Stimulated activated CD8-positive, alpha-beta memory T cell treated with anti-CD3 and anti-CD28 coated beads, Interleukin-2, amount 100 ng/mL, for 48 hours (primary cell): Measurements from ENCODE around the gene PRKCH.

Experiments
- DNase-seq, 2 donors: peaks; one replicate each; pipeline ENCODE4 v3.0.0-alpha.2; 2020; ENCODE audit warnings: low read depth in 2 of 2

Gene PRKCH

GRCh38 chr14:61364243-61364642 lies 42.9 kb downstream of the PRKCH start:
- DNase-seq: no peak

GRCh38 chr14:61365667-61366212 lies 44.4 kb downstream of the PRKCH start:
- DNase-seq: no peak

DNA sequence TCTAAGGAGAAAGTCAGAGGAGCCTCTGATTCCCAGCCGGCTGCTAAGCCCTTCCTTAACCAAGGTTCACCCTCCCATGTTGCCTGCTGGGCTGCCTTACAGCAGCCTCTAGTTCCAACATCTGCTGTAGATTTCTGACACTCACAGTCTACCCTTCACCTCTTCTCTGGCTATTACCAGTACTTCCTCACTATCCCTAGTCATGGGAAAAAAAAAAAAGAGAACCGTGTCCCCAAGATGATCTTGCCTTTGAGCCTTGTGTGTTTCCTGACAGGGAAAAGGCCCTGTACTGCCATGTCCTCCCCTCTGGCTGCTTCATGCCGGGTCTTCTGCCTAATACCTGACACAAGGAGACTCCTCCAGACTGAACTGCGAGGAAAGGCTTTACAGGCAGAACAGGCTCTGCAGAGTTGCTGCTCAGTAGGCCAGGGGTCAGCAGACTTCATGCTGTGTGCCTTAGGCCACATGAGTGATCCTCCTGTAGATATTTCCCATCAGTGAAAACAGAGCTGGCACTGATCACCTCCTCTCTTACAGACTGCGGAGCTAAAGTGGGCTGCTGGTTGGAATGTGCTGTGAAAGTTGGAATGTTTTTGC lies 46.8 kb downstream of the PRKCH start:
- no peak for DNase-seq

- no peak for DNase-seq
These were observed 47.5 kb downstream of the PRKCH start for GRCh38 chr14:61368781-61369453.

GRCh38 chr14:61369454-61369810 lies 48.1 kb downstream of the PRKCH start:
- no peak for DNase-seq

DNA sequence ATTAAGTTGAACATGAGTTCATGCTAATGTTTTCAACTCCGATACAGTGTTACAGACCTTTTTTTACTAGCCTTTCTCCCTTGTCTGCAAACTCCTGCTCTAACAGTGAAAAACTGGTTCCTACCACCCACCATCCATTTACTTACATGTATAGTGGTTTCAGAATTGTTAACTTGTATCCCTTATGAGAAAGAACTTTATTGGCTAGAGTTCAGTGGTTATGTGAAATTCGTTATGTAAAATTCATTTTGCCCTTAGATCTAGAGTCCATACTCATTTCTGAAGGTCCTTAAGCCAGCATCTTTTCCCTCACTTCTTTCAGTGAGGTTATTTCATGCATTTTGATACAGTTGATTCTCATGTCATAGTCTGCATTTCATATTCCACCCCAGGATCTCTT lies 51.0 kb downstream of the PRKCH start:
- no peak for DNase-seq

DNA sequence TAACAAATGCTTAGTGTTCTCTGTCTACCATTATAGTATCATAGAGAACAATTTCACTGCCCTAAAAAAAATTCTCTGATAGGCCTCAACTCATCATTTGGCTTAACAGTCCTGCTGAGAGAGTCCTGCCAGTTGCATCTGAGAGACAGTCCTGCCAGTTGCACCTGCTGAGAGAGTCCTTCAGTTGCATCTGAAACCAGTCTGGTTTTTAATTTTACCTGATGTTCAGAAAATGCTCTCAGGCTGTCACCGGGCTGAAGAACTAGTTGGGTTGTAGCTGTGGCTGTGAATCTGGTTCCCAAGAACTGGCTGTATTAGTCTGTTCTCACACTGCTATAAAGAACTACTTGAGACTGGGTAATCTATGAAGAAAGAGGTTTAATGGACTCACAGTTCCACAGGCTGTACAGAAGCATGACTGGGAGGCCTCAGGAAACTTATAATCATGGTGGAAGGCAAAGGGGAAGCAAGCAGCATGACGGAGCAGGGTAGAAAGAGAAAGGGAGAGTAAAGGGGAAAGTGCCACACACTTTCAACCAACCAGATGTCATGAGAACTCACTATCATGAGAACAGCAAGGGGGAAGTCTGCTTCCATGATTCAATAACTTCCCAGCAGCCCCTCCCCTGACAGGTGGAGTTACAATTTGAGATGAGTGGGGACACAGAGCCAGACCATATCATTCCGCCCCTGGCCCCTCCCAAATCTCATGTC lies 51.6 kb downstream of the PRKCH start:
- no peak for DNase-seq

DNA sequence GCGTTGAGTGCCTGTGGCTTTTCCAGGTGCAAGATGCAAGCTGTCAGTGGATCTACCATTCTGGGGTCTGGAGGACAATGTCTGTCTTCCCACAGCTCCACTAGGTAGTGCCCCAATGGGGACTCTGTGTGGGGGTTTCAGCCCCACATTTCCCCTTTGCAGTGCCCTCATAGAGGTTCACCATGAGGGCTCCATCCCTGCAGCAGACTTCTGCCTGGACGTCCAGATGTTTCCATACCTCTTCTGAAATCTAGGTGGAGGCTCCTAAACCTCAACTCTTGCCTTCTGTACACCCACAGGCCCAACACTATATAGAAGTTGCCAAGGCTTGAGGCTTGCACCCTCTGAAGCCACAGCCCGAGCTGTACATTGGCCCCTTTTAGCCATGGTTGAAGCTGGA lies 52.9 kb downstream of the PRKCH start:
- DNase-seq: no peak

GRCh38 chr14:61375218-61375617 lies 53.8 kb downstream of the PRKCH start:
- no peak for DNase-seq

- DNase-seq: no peak
These were observed 54.9 kb downstream of the PRKCH start for GRCh38 chr14:61376314-61376713.

DNA sequence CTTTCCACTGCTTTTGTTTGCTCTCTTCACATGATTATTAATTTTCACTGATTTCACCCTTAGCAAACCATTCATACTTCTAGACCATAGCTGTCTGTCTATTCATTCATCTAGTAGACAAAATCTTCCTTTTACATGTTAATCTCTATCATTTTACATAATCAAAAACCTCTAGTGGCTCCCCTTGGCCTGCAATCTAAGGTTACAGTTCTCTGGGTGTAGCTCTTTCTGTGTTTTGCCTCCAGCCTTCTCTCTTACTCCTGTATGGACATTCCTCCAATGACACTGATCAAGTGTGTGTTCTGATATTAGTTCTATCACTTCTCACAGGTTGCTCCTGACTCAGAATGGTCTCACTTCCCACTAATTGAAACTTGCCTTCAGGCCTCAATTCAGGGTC lies 56.4 kb downstream of the PRKCH start:
- no peak for DNase-seq

DNA sequence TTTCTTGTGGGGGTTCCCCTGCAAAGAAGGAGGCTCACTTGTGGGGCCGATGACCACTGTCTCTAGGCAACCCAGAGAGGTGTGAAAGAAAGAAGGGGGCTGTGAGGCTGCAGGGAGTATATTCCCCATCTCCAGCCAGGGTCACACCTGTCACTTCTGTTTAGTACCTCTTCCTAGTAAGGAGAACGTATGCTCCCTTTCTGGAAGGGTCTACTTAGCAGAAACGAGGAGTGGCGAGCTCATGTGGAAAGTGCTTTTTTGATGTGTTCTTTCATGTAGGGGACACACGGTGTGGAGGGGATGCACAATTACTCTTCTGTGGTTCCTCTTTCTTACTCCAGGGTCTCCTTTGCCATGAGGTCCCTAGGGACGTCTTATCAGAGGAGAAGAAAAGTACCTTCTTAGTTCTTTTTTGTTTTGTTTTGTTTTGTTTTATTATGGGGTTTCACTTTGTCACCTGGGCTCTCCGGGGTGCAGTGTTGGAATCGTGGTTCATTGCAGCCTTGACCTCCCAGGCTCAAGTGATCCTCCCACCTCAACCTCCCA lies 58.3 kb downstream of the PRKCH start:
- DNase-seq: no peak

- no peak for DNase-seq
These were observed 59.6 kb downstream of the PRKCH start for GRCh38 chr14:61380984-61381383.

- no peak for DNase-seq
These were observed 60.2 kb downstream of the PRKCH start for GRCh38 chr14:61381553-61381952.

- DNase-seq: no peak
These were observed 61.5 kb downstream of the PRKCH start for GRCh38 chr14:61382842-61383241.

DNA sequence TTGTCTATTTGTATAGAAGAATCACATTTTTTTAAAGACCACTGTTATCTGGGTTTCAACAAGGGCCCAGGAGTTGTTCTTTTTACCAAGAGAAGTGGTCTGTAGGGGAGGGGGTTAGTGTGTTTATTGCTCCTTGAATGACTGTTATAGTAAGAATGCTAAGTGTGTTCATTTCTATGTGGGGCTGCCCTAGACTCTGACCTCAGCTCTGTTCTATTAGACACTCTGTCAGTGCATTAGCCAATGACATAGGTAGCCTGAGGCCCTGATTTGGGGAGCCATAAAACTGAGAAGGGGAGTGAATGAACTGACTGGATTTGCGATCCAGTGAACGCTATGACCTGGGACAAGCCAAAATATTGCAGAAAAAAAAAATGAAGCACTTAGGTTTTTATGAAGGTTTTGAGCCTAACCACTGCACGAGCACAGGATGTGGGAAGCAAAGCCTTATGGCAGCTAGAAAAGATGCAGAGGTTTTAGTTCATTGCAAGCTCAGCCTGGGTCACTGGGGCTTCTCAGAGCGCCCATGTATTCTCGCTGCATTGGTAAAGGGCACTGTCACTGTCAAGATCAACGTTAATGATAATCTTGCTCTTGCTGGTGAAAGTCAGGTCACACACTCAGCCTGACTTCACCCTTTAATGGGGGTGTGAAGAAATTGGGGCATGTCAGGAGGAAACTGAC lies 63.8 kb downstream of the PRKCH start:
- no peak for DNase-seq

GRCh38 chr14:61386173-61386772 lies 64.9 kb downstream of the PRKCH start:
- no peak for DNase-seq

- no peak for DNase-seq
These were observed 65.7 kb downstream of the PRKCH start for GRCh38 chr14:61387076-61387475.

GRCh38 chr14:61388173-61388975 lies 67.0 kb downstream of the PRKCH start:
- DNase-seq: peak; percentile 34 to 35

DNA sequence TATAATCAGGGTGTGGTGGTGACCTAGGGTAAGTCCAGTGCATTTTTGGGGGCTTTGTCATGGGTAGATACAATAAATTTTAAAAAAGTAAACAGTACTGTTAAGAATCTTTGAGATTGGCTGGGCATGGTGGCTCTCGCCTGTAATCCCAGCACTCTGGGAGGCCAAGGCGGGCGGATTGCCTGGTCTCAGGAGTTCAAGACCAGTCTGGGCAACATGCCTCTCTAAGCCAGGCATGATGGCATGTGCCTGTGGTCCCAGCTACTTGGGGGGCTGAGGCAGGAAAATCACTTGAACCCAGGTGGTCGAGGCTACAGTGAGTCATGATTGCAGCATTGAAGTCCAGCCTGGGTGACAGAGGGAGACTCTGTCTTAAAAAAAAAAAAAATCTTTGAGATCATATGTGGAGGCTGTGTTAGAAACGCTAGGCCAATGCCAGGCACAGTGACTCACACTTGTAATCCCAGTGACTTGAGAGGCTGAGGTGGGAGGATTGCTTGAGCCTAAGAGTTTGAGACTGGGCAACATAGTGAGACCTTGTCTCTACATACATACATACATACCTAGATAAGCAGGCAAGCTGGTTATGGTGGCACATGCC lies 67.7 kb downstream of the PRKCH start:
- no peak for DNase-seq
